OCI-LY3 (cell line): ENCODE data around the gene TTC7B.

Source experiments
- H2AFZ ChIP-seq: fragments of 200-600, 300-600 bp; shearing (Covaris generic); 2 replicates; pipeline ENCODE4 v1.6.0; 2014; ENCODE audit warnings: antibody characterized with exemption, low read depth, low read length
- H3K27ac ChIP-seq: fragments of 200-600, 300-600 bp; sonication (generic); 2 replicates; pipeline ENCODE4 v1.5.1; 2014; ENCODE audit warnings: mild to moderate bottlenecking, low read length, moderate library complexity, mixed read lengths
- H3K27me3 ChIP-seq: fragments of 200-600, 300-600 bp; sonication (generic); 2 replicates; pipeline ENCODE4 v1.6.1; 2014; ENCODE audit warnings: low read depth, low read length, mixed read lengths
- H3K36me3 ChIP-seq: fragments of 200-600, 300-600 bp; sonication (generic); replicated peaks from 2 replicates; pipeline ENCODE3; 2014; ENCODE audit warnings: low read depth, low read length, mixed read lengths
- H3K4me1 ChIP-seq: fragments of 300-600, 200-600 bp; sonication (generic); 2 replicates; pipeline ENCODE4 v1.6.1; 2014; ENCODE audit warnings: low read length, mixed read lengths
- H3K4me2 ChIP-seq: fragments of 200-600, 300-600 bp; sonication (generic); 2 replicates; pipeline ENCODE4 v1.6.1; 2014; ENCODE audit warnings: low read length, mixed read lengths
- H3K4me3 ChIP-seq: fragments of 300-600, 200-600 bp; sonication (generic); 2 replicates; pipeline ENCODE4 v1.5.1; 2014; ENCODE audit warnings: antibody characterized with exemption, mild to moderate bottlenecking, low read length, moderate library complexity
- H3K79me2 ChIP-seq: fragments of 300-600, 200-600 bp; shearing (Covaris generic); 2 replicates; pipeline ENCODE4 v1.6.1; 2014; ENCODE audit warnings: mild to moderate bottlenecking, low read length, mixed read lengths
- H3K9ac ChIP-seq: fragments of 300-600, 200-600 bp; shearing (Covaris generic); 2 replicates; pipeline ENCODE4 v1.6.0; 2014; ENCODE audit warnings: mild to moderate bottlenecking, low read length, moderate library complexity
- H3K9me3 ChIP-seq: fragments of 200-600, 300-600 bp; shearing (Covaris generic); 2 replicates; pipeline ENCODE4 v1.6.1; 2014; ENCODE audit warnings: low read length, mixed read lengths; ENCODE audit not compliant: insufficient read depth
- H4K20me1 ChIP-seq: fragments of 200-600, 300-600 bp; sonication (generic); 2 replicates; pipeline ENCODE4 v1.6.1; 2016; ENCODE audit warnings: low read length, mixed read lengths; ENCODE audit not compliant: insufficient read depth
- CTCF ChIP-seq: fragments of 200-600, 300-600 bp; sonication (generic); IDR thresholded peaks from 2 replicates; pipeline ENCODE4 v1.5.1; 2014; ENCODE audit warnings: antibody characterized with exemption, low read length, low read depth
- EZH2phosphoT487 ChIP-seq: fragments of 200-600 bp; shearing (Covaris generic); IDR thresholded peaks from 2 replicates; pipeline ENCODE4 v1.6.1; 2018; ENCODE audit warnings: antibody characterized with exemption, mixed run types, low read depth

The TTC7B gene

GRCh38 chr14:90639641-90640040 is 176.6 kb downstream of the TTC7B start:
- no peak for TF ChIP-seq EZH2phosphoT487
- no peak for TF ChIP-seq CTCF

DNA sequence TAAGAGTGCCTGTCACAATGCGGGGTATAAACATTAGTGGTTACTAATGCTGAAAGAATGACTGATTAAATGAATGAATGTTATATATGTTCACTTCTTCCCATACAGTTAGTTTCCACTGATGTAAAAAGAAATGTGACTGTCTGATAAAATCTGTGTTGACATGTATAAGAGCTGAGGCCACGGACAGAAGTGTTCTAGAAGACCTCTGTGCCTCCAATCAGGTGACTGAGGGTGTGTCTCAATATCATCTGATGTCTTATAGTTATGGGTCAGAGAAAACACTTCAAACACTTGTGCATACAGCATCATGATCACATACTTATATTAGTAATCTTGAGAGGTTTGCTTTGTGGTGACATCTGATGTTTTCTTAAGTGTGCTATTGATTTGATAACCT is 183.4 kb downstream of the TTC7B start:
- Histone ChIP-seq H4K20me1 (no peaks in the 10 kb centered on the region), H3K27ac (no peak overlapping the region)

More at GRCh38 chr14:90639641-90640040, 176.6 kb downstream of the TTC7B start:
- Histone ChIP-seq H3K4me1 (peaks cover 3% of the 10 kb centered on the region; the same call in 1 of the 2 replicates), H3K79me2 (no peaks in the 10 kb centered on the region), H3K27ac (no peak overlapping the region), H3K4me3 (no peak overlapping the region), H2AFZ (no peak overlapping the region), H4K20me1 (no peaks in the 10 kb centered on the region), H3K36me3 (no peaks in the 10 kb centered on the region), H3K27me3 (no peaks in the 10 kb centered on the region), H3K9ac (no peak overlapping the region), H3K9me3 (no peaks in the 10 kb centered on the region), H3K4me2 (no peak overlapping the region)

GRCh38 chr14:90632451-90632850 is 183.8 kb downstream of the TTC7B start:
- H3K27ac ChIP-seq = no peak overlapping the region
- no peaks in the 10 kb centered on the region for H3K36me3 ChIP-seq
- no peaks in the 10 kb centered on the region for H3K9me3 ChIP-seq
- no peaks in the 10 kb centered on the region for H3K79me2 ChIP-seq
- no peak overlapping the region for H2AFZ ChIP-seq
- H3K27me3 ChIP-seq = no peaks in the 10 kb centered on the region
- TF ChIP-seq EZH2phosphoT487 (no peak), CTCF (no peak)
- no peak overlapping the region for H3K9ac ChIP-seq
- no peak overlapping the region for H3K4me2 ChIP-seq
- H4K20me1 ChIP-seq = no peaks in the 10 kb centered on the region
- H3K4me1 ChIP-seq = peaks cover 3% of the 10 kb centered on the region; the same call in 1 of the 2 replicates
- H3K4me3 ChIP-seq = no peak overlapping the region

More for the DNA sequence above, 183.4 kb downstream of the TTC7B start:
- Histone ChIP-seq H2AFZ (no peak overlapping the region), H3K27me3 (no peaks in the 10 kb centered on the region), H3K4me1 (peaks cover 3% of the 10 kb centered on the region; the same call in 1 of the 2 replicates), H3K9me3 (no peaks in the 10 kb centered on the region), H3K79me2 (no peaks in the 10 kb centered on the region), H3K4me2 (no peak overlapping the region), H3K9ac (no peak overlapping the region), H3K4me3 (no peak overlapping the region), H3K36me3 (no peaks in the 10 kb centered on the region)
- TF ChIP-seq CTCF (no peak), EZH2phosphoT487 (no peak)

GRCh38 chr14:90630171-90630806 is 185.9 kb downstream of the TTC7B start:
- H3K4me2 ChIP-seq = no peak overlapping the region
- H3K9me3 ChIP-seq = no peaks in the 10 kb centered on the region
- H3K79me2 ChIP-seq = no peaks in the 10 kb centered on the region
- H3K27me3 ChIP-seq = no peaks in the 10 kb centered on the region
- no peak overlapping the region for H3K27ac ChIP-seq
- no peak overlapping the region for H2AFZ ChIP-seq
- H3K4me1 ChIP-seq = no peaks in the 10 kb centered on the region
- H3K4me3 ChIP-seq = no peak overlapping the region
- no peaks in the 10 kb centered on the region for H3K36me3 ChIP-seq
- TF ChIP-seq CTCF = no peak
- no peak for TF ChIP-seq EZH2phosphoT487
- no peaks in the 10 kb centered on the region for H4K20me1 ChIP-seq
- no peak overlapping the region for H3K9ac ChIP-seq
